SK-N-SH (cell line): ENCODE results near the gene ZNF346. TPM values are rescaled to one million over a fixed set of nuclear protein-coding genes. Genes with fewer than 3 reads are reported as not detected.

Experiments
- CTCF ChIA-PET: fragments of 300-600, 350-600 bp; formaldehyde crosslinking; extraction: SDS; loops from one replicate; lab custom pipeline; 2021; lab: Yijun Ruan, JAX
- POLR2A ChIA-PET: fragments of 350-600 bp; sonication (Branson Sonifier 250); formaldehyde crosslinking; extraction: SDS; loops from one replicate; lab custom pipeline; 2020; ENCODE audit warnings: antibody characterized with exemption, inconsistent platforms; lab: Yijun Ruan, JAX
- DNase-seq: peaks from one replicate; pipeline ENCODE4 v3.0.0; 2012
- H2AFZ ChIP-seq: fragments of 200-600 bp; sonication (generic); 2 replicates; pipeline ENCODE4 v1.8.1; 2016; ENCODE audit warnings: antibody characterized with exemption, mild to moderate bottlenecking, low read depth
- H3F3A ChIP-seq: fragments of 200-600 bp; sonication (generic); replicated peaks from 2 replicates; pipeline ENCODE3; 2016; ENCODE audit warnings: antibody characterized with exemption, mild to moderate bottlenecking; ENCODE audit not compliant: insufficient read depth
- H3K27ac ChIP-seq, 2 experiments: fragments of 200-500 bp in 1 of 2; fragments of 200-600 bp in 1 of 2; sonication (Bioruptor generic) in 1 of 2; sonication (generic), shearing (Covaris generic) in 1 of 2; 2 replicates each; pipeline versions ENCODE4 v1.5.1 to v1.6.1; 2014 to 2016; ENCODE audit warnings: low read depth in 2 of 2, inconsistent platforms in 1 of 2, low read length in 1 of 2, mild to moderate bottlenecking in 1 of 2, mixed read lengths in 1 of 2
- H3K27me3 ChIP-seq: fragments of 200-600 bp; sonication (generic), shearing (Covaris generic); 2 replicates; pipeline ENCODE4 v1.6.1; 2016; ENCODE audit warnings: mixed run types; ENCODE audit not compliant: insufficient read depth
- H3K36me3 ChIP-seq, 2 experiments: fragments of 200-500 bp in 1 of 2; fragments of 200-600 bp in 1 of 2; sonication (Bioruptor generic) in 1 of 2; sonication (generic) in 1 of 2; replicated peaks in 1 of 2; 2 replicates each; pipeline versions ENCODE3 to v1.5.1; 2014 to 2016; ENCODE audit warnings: low read length in 1 of 2, mild to moderate bottlenecking in 1 of 2; ENCODE audit not compliant: insufficient read depth in 2 of 2, control insufficient read depth in 1 of 2
- H3K4me1 ChIP-seq, 2 experiments: fragments of 200-500 bp in 1 of 2; fragments of 200-600 bp in 1 of 2; sonication (Bioruptor generic) in 1 of 2; sonication (generic), shearing (Covaris generic) in 1 of 2; 2 replicates each; pipeline versions ENCODE4 v1.5.1 to v1.6.1; 2014 to 2016; ENCODE audit warnings: low read depth in 1 of 2, low read length in 1 of 2, mixed run types in 1 of 2; ENCODE audit not compliant: insufficient read depth in 2 of 2, control insufficient read depth in 1 of 2
- H3K4me2 ChIP-seq: fragments of 200-600 bp; sonication (generic), shearing (Covaris generic); 2 replicates; pipeline ENCODE4 v1.6.1; 2017; ENCODE audit warnings: mixed run types
- H3K4me3 ChIP-seq, 2 experiments: fragments of 200-500 bp in 1 of 2; fragments of 200-600 bp in 1 of 2; sonication (Bioruptor generic) in 1 of 2; sonication (generic), shearing (Covaris generic) in 1 of 2; 2 replicates each; pipeline versions ENCODE4 v1.5.1 to v1.8.1; 2014 to 2016; ENCODE audit warnings: low read depth in 2 of 2, inconsistent platforms in 1 of 2, low read length in 1 of 2, mild to moderate bottlenecking in 1 of 2, mixed read lengths in 1 of 2, moderate library complexity in 1 of 2
- H3K79me2 ChIP-seq: fragments of 200-600 bp; sonication (generic); 2 replicates; pipeline ENCODE4 v1.8.1; 2017; ENCODE audit warnings: mild to moderate bottlenecking; ENCODE audit not compliant: insufficient read depth
- H3K9ac ChIP-seq: fragments of 200-600 bp; sonication (generic); 2 replicates; pipeline ENCODE4 v1.6.1; 2017; ENCODE audit warnings: mixed run types
- H3K9me2 ChIP-seq: fragments of 200-600 bp; sonication (generic); 2 replicates; pipeline ENCODE4 v1.6.1; 2017; ENCODE audit warnings: mixed run types
- H3K9me3 ChIP-seq: fragments of 200-600 bp; sonication (generic); 2 replicates; pipeline ENCODE4 v1.6.1; 2017; ENCODE audit warnings: mixed run types, mild to moderate bottlenecking, moderate library complexity
- H4K20me1 ChIP-seq: fragments of 200-600 bp; sonication (generic); 2 replicates; pipeline ENCODE4 v1.6.1; 2017; ENCODE audit warnings: mild to moderate bottlenecking, mixed run types; ENCODE audit not compliant: insufficient read depth
- CHD2 ChIP-seq: fragments of 150-350 bp; IDR thresholded peaks from 2 replicates; pipeline ENCODE4 v1.6.1; 2018; ENCODE audit warnings: low read length; ENCODE audit not compliant: partially characterized antibody
- EP300 ChIP-seq, 2 experiments: IDR thresholded peaks; 2 replicates each; pipeline versions ENCODE4 v1.4.0 to v1.6.1; 2012; ENCODE audit warnings: borderline replicate concordance in 1 of 2, low read depth in 1 of 2, low read length in 1 of 2
- FOSL2 ChIP-seq: IDR thresholded peaks from 2 replicates; pipeline ENCODE4 v1.4.0; 2012; ENCODE audit warnings: low read depth, mild to moderate bottlenecking, moderate library complexity, borderline replicate concordance
- FOXJ3 ChIP-seq: sonication (generic); formaldehyde crosslinking; IDR thresholded peaks from 2 replicates; pipeline ENCODE4 v1.5.1; 2020; ENCODE audit warnings: mild to moderate bottlenecking, missing genetic modification reagents
- FOXM1 ChIP-seq: IDR thresholded peaks from 2 replicates; pipeline ENCODE4 v1.4.0; 2012; ENCODE audit warnings: low read depth, mild to moderate bottlenecking
- GATA2 ChIP-seq: sonication (generic); formaldehyde crosslinking; IDR thresholded peaks from 2 replicates; pipeline ENCODE4 v1.5.0; 2020; ENCODE audit warnings: mild to moderate bottlenecking, missing genetic modification reagents
- IRF3 ChIP-seq: fragments of 150-350 bp; IDR thresholded peaks from 2 replicates; pipeline ENCODE4 v1.6.1; 2016; ENCODE audit warnings: mild to moderate bottlenecking, low read depth, low read length
- MAX ChIP-seq: IDR thresholded peaks from 2 replicates; pipeline ENCODE4 v1.4.0; 2012; ENCODE audit warnings: low read depth
- MEF2A ChIP-seq: IDR thresholded peaks from 2 replicates; pipeline ENCODE4 v1.4.0; 2012; ENCODE audit warnings: low read depth, borderline replicate concordance
- NFIC ChIP-seq: IDR thresholded peaks from 2 replicates; pipeline ENCODE4 v1.4.0; 2012; ENCODE audit warnings: borderline replicate concordance
- NRF1 ChIP-seq: IDR thresholded peaks from 2 replicates; pipeline ENCODE4 v1.6.1; 2012; ENCODE audit warnings: low read depth, mild to moderate bottlenecking, low read length
- RAD21 ChIP-seq: IDR thresholded peaks from 2 replicates; pipeline ENCODE4 v1.6.1; 2012; ENCODE audit warnings: mild to moderate bottlenecking, low read length
- RCOR1 ChIP-seq: fragments of 150-350 bp; IDR thresholded peaks from 2 replicates; pipeline ENCODE4 v1.6.1; 2017; ENCODE audit warnings: antibody characterized with exemption, low read length
- REST ChIP-seq: IDR thresholded peaks from 2 replicates; pipeline ENCODE4 v1.6.1; 2012; ENCODE audit warnings: mild to moderate bottlenecking, low read depth, low read length, moderate library complexity
- RXRA ChIP-seq: IDR thresholded peaks from 2 replicates; pipeline ENCODE4 v1.4.0; 2012; ENCODE audit warnings: low read depth, mild to moderate bottlenecking, borderline replicate concordance
- SMC3 ChIP-seq: IDR thresholded peaks from 2 replicates; pipeline ENCODE4 v1.6.1; 2012; ENCODE audit warnings: low read depth, low read length, improper control_type of control experiment
- TCF12 ChIP-seq: IDR thresholded peaks from 2 replicates; pipeline ENCODE4 v1.4.0; 2012
- TEAD4 ChIP-seq: IDR thresholded peaks from 2 replicates; pipeline ENCODE4 v1.4.0; 2012; ENCODE audit warnings: mild to moderate bottlenecking, borderline replicate concordance; ENCODE audit not compliant: insufficient read depth
- USF2 ChIP-seq: fragments of 150-350 bp; IDR thresholded peaks from 2 replicates; pipeline ENCODE4 v1.6.1; 2017; ENCODE audit warnings: antibody characterized with exemption, low read length, low read depth, borderline replicate concordance
- YY1 ChIP-seq: IDR thresholded peaks from 2 replicates; pipeline ENCODE4 v1.4.0; 2012; ENCODE audit warnings: low read depth, mild to moderate bottlenecking
- WGBS: methylation state at CpG from one replicate; pipeline ENCODE4 v1.1.6; 2017; ENCODE audit warnings: low lambda C conversion rate; 5-methylcytosine and 5-hydroxymethylcytosine counted together
- polyA plus RNA-seq, 3 experiments: library from polyadenylated mRNA; depleted of rRNA; stranded (reverse); fragments of >200 nt; gene quantifications; 2 replicates each; pipeline ENCODE4 v1.2.3, GENCODE V29; 2012

Gene ZNF346
- polyA plus RNA-seq, 1 of the 3 experiments (the other 2 are of a cell fraction), result 15.1 TPM

GRCh38 chr5:177096162-177097015 is 73.9 kb downstream of the ZNF346 start:
- 66% methylated on average over 6 of the region's 29 CpGs for WGBS

GRCh38 chr5:177097016-177097985 is 74.8 kb downstream of the ZNF346 start:
- no peak for DNase-seq
- POLR2A ChIA-PET, result no interaction called here
- WGBS, result 92% methylated on average over 28 of the region's 30 CpGs
- peaks cover 0 to 16% of the 10 kb centered on the region in 2 experiments; a peak in 1 of 4 replicates for H3K4me1 ChIP-seq
- no peak overlapping the region for H3K27ac ChIP-seq
- no peaks in the 10 kb centered on the region for H3K79me2 ChIP-seq
- no peaks in the 10 kb centered on the region for H3K27me3 ChIP-seq
- H4K20me1 ChIP-seq, result no peaks in the 10 kb centered on the region
- H3K4me2 ChIP-seq, result no peak overlapping the region
- no peak overlapping the region for H2AFZ ChIP-seq
- CTCF ChIA-PET, result interaction anchor here (1.0 to 8.5 kb wide), 6 partner anchors 11 to 437 kb away, joined by 4 to 69 read pairs (median 8); partner anchors contain the start of gene FGFR4
- H3K9ac ChIP-seq, result no peak overlapping the region
- H3K9me3 ChIP-seq, result no peaks in the 10 kb centered on the region
- no peaks in the 10 kb centered on the region for H3K36me3 ChIP-seq
- no peak overlapping the region for H3K4me3 ChIP-seq
- H3K9me2 ChIP-seq, result no peaks in the 10 kb centered on the region
- H3F3A ChIP-seq, result no peaks in the 10 kb centered on the region
- TF ChIP-seq YY1 (no peak), SMC3 (no peak), MAX (no peak), RCOR1 (no peak), EP300 (IDR thresholded peaks at IDR 0.05; ENCODE audit: borderline replicate concordance in 1 of 2, low read depth in 1 of 2, low read length in 1 of 2) (no peak), TEAD4 (no peak), CHD2 (no peak), FOSL2 (no peak), USF2 (no peak), FOXM1 (no peak), IRF3 (no peak), NFIC (no peak), REST (no peak), GATA2 (CRISPR knock-in tag) (no peak), TCF12 (no peak)

More at GRCh38 chr5:177096162-177097015, 73.9 kb downstream of the ZNF346 start:
- TF ChIP-seq RAD21, result no peak
- no peak for TF ChIP-seq RXRA
- no peak for TF ChIP-seq FOXM1
- TF ChIP-seq CHD2, result no peak
- no peak for TF ChIP-seq MEF2A
- no peak for TF ChIP-seq GATA2 (CRISPR knock-in tag)
- TF ChIP-seq EP300 (IDR thresholded peaks at IDR 0.05; ENCODE audit: borderline replicate concordance in 1 of 2, low read depth in 1 of 2, low read length in 1 of 2), result no peak
- no peak for TF ChIP-seq FOXJ3 (CRISPR knock-in tag)
- TF ChIP-seq NRF1, result no peak
- H4K20me1 ChIP-seq, result no peaks in the 10 kb centered on the region
- no peaks in the 10 kb centered on the region for H3K79me2 ChIP-seq
- POLR2A ChIA-PET, result no interaction called here
- peak; percentile 60 for DNase-seq
- no peak overlapping the region for H3K9ac ChIP-seq
- CTCF ChIA-PET, result interaction anchor here (1.9 to 8.5 kb wide), 3 partner anchors 10 to 26 kb away, joined by 10 to 69 read pairs (median 37); partner anchors contain the start of gene FGFR4
- H3K4me3 ChIP-seq, result no peak overlapping the region
- no peaks in the 10 kb centered on the region for H3K9me3 ChIP-seq
- H3K27me3 ChIP-seq, result no peaks in the 10 kb centered on the region
- H3K27ac ChIP-seq, result no peak overlapping the region
- H3K4me1 ChIP-seq, result peaks cover 0 to 16% of the 10 kb centered on the region in 2 experiments; a peak in 1 of 4 replicates
- no peak overlapping the region for H2AFZ ChIP-seq
- no peak overlapping the region for H3K4me2 ChIP-seq
- no peaks in the 10 kb centered on the region for H3F3A ChIP-seq
- no peaks in the 10 kb centered on the region for H3K36me3 ChIP-seq
- H3K9me2 ChIP-seq, result no peaks in the 10 kb centered on the region
